Endothelial cell of umbilical vein (primary cell): ENCODE results near the gene RADIL.

Source experiments
- EZH2 ChIP-seq: IDR thresholded peaks from 2 replicates; pipeline ENCODE4 v1.6.1; 2012; ENCODE audit warnings: borderline replicate concordance, low read depth, mild to moderate bottlenecking, moderate library complexity, low read length, inconsistent platforms; ENCODE audit not compliant: severe bottlenecking
- GATA2 ChIP-seq: IDR thresholded peaks from 2 replicates; pipeline ENCODE4 v1.7.0; 2011; ENCODE audit warnings: low read depth, mild to moderate bottlenecking, moderate library complexity, mixed read lengths, low read length; ENCODE audit not compliant: insufficient read length, insufficient read depth
- JUN ChIP-seq: IDR thresholded peaks from 2 replicates; pipeline ENCODE4 v1.6.1; 2011; ENCODE audit warnings: borderline replicate concordance, low read depth; ENCODE audit not compliant: insufficient read length, insufficient read depth
- POLR2A ChIP-seq: IDR thresholded peaks from 2 replicates; pipeline ENCODE4 v1.6.1; 2012; ENCODE audit warnings: low read depth, mild to moderate bottlenecking, control low read depth, low read length
- POLR2AphosphoS5 ChIP-seq: IDR thresholded peaks from 2 replicates; pipeline ENCODE4 v1.6.1; 2012; ENCODE audit warnings: low read depth, mild to moderate bottlenecking, control low read depth, low read length, moderate library complexity; ENCODE audit not compliant: insufficient read depth
- TF ChIP-seq, protein P1 (sequence below), 2 donors: IDR thresholded peaks; 1 replicate in 1 of 2; 2 replicates in 1 of 2; pipeline ENCODE4 v1.5.1; 2011; ENCODE audit warnings: low read length in 2 of 2, mild to moderate bottlenecking in 2 of 2, moderate library complexity in 2 of 2, control low read depth in 1 of 2, inconsistent platforms in 1 of 2, low read depth in 1 of 2; ENCODE audit not compliant: insufficient read depth in 1 of 2; ENCODE audit errors: extremely low read depth in 1 of 2
- TF ChIP-seq, protein P2 (sequence below): IDR thresholded peaks from 2 replicates; pipeline ENCODE4 v1.6.1; 2011; ENCODE audit not compliant: insufficient read depth, insufficient read length

DNA sequence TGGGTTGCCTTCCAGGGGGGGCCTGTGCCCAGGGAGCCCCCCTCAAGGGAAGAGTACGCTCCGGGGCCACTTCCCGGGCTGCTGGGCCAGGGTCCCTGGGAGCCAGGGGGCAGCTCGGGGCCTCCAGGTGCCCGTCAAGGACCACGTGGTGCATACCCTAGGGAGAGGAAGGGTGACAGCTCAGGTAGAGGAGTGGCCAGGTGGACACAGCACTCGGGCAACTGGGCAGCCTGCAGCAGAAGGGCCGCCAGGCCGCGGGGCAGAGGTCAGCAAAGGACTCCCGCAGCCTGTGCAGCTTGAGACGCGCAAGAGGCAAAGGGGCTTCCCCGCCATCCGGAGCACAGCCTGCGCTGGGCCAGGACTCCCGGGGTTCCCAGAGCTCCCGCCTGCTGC is 81.7 kb downstream of the RADIL start:
- TF ChIP-seq, protein P1, sequence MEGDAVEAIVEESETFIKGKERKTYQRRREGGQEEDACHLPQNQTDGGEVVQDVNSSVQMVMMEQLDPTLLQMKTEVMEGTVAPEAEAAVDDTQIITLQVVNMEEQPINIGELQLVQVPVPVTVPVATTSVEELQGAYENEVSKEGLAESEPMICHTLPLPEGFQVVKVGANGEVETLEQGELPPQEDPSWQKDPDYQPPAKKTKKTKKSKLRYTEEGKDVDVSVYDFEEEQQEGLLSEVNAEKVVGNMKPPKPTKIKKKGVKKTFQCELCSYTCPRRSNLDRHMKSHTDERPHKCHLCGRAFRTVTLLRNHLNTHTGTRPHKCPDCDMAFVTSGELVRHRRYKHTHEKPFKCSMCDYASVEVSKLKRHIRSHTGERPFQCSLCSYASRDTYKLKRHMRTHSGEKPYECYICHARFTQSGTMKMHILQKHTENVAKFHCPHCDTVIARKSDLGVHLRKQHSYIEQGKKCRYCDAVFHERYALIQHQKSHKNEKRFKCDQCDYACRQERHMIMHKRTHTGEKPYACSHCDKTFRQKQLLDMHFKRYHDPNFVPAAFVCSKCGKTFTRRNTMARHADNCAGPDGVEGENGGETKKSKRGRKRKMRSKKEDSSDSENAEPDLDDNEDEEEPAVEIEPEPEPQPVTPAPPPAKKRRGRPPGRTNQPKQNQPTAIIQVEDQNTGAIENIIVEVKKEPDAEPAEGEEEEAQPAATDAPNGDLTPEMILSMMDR (IDR thresholded peaks at IDR 0.05; ENCODE audit: extremely low read depth in 1 of 2, insufficient read depth in 1 of 2, low read depth in 1 of 2, low read length in 2 of 2) = no peak
- TF ChIP-seq POLR2A = no peak
- no peak for TF ChIP-seq EZH2
- TF ChIP-seq GATA2 = no peak
- TF ChIP-seq, protein P2, sequence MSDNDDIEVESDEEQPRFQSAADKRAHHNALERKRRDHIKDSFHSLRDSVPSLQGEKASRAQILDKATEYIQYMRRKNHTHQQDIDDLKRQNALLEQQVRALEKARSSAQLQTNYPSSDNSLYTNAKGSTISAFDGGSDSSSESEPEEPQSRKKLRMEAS = no peak
- no peak for TF ChIP-seq POLR2AphosphoS5
- no peak for TF ChIP-seq JUN
